DND-41 (cell line): Measurements from ENCODE around the gene POU2AF2.

Experiments
- EZH2 ChIP-seq: IDR thresholded peaks from 3 replicates; pipeline ENCODE4 v1.6.1; 2012; ENCODE audit warnings: borderline replicate concordance, low read depth, mild to moderate bottlenecking, moderate library complexity, low read length, inconsistent platforms; ENCODE audit not compliant: severe bottlenecking
- TF ChIP-seq, protein P1 (sequence below): IDR thresholded peaks from 2 replicates; pipeline ENCODE4 v1.5.1; 2012; ENCODE audit warnings: borderline replicate concordance, low read length, moderate library complexity, mild to moderate bottlenecking; ENCODE audit not compliant: poor library complexity, severe bottlenecking; ENCODE audit errors: extremely low read depth

- TF ChIP-seq, protein P1, sequence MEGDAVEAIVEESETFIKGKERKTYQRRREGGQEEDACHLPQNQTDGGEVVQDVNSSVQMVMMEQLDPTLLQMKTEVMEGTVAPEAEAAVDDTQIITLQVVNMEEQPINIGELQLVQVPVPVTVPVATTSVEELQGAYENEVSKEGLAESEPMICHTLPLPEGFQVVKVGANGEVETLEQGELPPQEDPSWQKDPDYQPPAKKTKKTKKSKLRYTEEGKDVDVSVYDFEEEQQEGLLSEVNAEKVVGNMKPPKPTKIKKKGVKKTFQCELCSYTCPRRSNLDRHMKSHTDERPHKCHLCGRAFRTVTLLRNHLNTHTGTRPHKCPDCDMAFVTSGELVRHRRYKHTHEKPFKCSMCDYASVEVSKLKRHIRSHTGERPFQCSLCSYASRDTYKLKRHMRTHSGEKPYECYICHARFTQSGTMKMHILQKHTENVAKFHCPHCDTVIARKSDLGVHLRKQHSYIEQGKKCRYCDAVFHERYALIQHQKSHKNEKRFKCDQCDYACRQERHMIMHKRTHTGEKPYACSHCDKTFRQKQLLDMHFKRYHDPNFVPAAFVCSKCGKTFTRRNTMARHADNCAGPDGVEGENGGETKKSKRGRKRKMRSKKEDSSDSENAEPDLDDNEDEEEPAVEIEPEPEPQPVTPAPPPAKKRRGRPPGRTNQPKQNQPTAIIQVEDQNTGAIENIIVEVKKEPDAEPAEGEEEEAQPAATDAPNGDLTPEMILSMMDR: no peak
- TF ChIP-seq EZH2: no peak
Observed at GRCh38 chr11:111329306-111330204, 84.0 kb downstream of the POU2AF2 start.
